HEK293 (cell line): Measurements from ENCODE around the gene AIF1L.

Source experiments
- ZNF221 ChIP-seq: fragments of 450-650 bp; formaldehyde crosslinking; IDR thresholded peaks from 2 replicates; pipeline ENCODE4 v1.5.1; 2017; ENCODE audit warnings: missing biosample characterization, missing genetic modification characterization, borderline replicate concordance
- TF ChIP-seq, protein P1 (sequence below): fragments of 450-650 bp; formaldehyde crosslinking; IDR thresholded peaks from 2 replicates; pipeline ENCODE4 v1.5.1; 2016; ENCODE audit warnings: missing biosample characterization, missing genetic modification characterization

- TF ChIP-seq, protein P1, sequence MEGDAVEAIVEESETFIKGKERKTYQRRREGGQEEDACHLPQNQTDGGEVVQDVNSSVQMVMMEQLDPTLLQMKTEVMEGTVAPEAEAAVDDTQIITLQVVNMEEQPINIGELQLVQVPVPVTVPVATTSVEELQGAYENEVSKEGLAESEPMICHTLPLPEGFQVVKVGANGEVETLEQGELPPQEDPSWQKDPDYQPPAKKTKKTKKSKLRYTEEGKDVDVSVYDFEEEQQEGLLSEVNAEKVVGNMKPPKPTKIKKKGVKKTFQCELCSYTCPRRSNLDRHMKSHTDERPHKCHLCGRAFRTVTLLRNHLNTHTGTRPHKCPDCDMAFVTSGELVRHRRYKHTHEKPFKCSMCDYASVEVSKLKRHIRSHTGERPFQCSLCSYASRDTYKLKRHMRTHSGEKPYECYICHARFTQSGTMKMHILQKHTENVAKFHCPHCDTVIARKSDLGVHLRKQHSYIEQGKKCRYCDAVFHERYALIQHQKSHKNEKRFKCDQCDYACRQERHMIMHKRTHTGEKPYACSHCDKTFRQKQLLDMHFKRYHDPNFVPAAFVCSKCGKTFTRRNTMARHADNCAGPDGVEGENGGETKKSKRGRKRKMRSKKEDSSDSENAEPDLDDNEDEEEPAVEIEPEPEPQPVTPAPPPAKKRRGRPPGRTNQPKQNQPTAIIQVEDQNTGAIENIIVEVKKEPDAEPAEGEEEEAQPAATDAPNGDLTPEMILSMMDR, result no peak
- no peak for TF ChIP-seq ZNF221 (tag by site-specific recombination)
Measured at GRCh38 chr9:131097126-131097947, 1.0 kb downstream of the AIF1L start.
